ENCODE data around the gene TGIF1.

DNA sequence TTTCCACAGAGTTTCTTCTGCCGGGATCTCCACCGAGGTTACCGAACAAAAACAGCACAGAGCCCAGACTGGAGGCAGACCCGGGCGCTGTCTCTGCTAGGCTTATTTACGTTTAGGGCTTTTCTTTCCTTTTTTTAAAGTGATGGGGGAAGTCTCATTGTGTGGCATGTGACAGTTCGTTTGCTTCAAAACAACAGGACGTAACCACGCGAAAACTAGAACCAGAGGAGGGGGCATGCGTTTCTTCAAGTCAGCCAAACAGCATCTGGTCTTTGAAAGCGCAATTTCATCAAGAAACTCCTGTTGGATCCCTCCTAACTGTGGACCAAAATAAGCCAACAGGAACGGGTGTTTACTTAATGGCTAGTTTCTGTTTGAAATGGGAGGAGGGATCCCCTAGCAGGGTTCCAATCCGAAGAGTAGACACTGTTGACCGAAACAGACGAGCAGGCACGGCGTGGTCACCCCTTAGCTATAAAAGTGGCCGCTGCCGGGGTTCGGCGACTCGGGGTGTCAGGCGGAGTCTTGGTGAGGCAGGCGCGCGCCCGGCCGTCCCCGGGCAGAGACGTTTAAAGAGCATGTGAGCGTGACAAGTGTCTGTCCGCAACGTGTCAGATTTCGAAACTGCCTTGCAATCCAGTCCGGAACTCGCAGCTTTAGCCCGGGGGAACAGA, 997 bp upstream of the TGIF1 start:
- TF ChIP-seq EGR1 (IDR thresholded peaks at IDR 0.05) (no peak), TAF1 (IDR thresholded peaks at IDR 0.05; ENCODE audit: low read depth) (0 out of 2 replicates have a peak, but pooled peaks have one; percentile 20)
- TF ChIP-seq, protein P1, sequence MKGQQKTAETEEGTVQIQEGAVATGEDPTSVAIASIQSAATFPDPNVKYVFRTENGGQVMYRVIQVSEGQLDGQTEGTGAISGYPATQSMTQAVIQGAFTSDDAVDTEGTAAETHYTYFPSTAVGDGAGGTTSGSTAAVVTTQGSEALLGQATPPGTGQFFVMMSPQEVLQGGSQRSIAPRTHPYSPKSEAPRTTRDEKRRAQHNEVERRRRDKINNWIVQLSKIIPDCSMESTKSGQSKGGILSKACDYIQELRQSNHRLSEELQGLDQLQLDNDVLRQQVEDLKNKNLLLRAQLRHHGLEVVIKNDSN (IDR thresholded peaks at IDR 0.05): no peak
- TF ChIP-seq, protein P2, sequence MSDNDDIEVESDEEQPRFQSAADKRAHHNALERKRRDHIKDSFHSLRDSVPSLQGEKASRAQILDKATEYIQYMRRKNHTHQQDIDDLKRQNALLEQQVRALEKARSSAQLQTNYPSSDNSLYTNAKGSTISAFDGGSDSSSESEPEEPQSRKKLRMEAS (IDR thresholded peaks at IDR 0.05): no peak
